Skeletal muscle satellite cell (primary cell): ENCODE measurements around the gene LRRC75B.
"Not testable (repeated sequence)": the region's sequence is repeated elsewhere in the genome, so short reads cannot be mapped to it uniquely, and the experiment has no call there.

Source experiments
- H3K27me3 ChIP-seq: 2 replicates; pipeline ENCODE4 v1.7.0; 2013; ENCODE audit warnings: low read length; ENCODE audit not compliant: control insufficient read depth, insufficient read depth
- H3K36me3 ChIP-seq: 2 replicates; pipeline ENCODE4 v1.7.0; 2013; ENCODE audit warnings: mild to moderate bottlenecking, control low read depth, low read length; ENCODE audit not compliant: insufficient read depth
- H3K4me1 ChIP-seq: 2 replicates; pipeline ENCODE4 v1.7.0; 2013; ENCODE audit warnings: low read length; ENCODE audit not compliant: control insufficient read depth, insufficient read depth
- H3K4me2 ChIP-seq: 2 replicates; pipeline ENCODE4 v1.7.0; 2013; ENCODE audit warnings: mild to moderate bottlenecking, low read length
- H3K4me3 ChIP-seq: 2 replicates; pipeline ENCODE4 v1.7.0; 2013; ENCODE audit warnings: low read length
- H3K9ac ChIP-seq: 2 replicates; pipeline ENCODE4 v1.7.0; 2013; ENCODE audit warnings: mild to moderate bottlenecking, low read depth, low read length, moderate library complexity
- H3K9me3 ChIP-seq: replicated peaks from 2 replicates; pipeline ENCODE4 v1.7.0; 2013; ENCODE audit warnings: mild to moderate bottlenecking, control low read depth, low read length

Gene LRRC75B

DNA sequence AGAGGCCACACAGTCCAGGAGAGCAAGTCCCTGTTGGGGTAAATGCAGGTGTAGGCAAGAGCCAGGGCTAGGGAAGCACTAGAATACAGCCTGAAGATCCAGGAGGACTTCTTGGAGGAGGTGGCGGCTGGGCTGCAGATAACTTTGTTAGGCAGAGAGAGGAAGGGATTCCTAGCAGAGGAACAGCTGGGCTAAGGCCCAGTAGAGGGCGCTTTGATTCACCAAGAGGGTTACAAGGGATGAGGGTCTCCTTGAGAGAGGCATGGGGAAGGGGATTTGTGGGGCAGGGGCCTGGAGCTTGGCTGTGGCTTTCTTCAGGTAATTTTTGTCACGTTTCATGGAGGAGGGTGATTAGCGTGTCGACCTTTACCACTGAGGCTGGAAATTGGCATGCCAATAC lies 28.4 kb upstream of the LRRC75B start:
- H3K9me3 ChIP-seq, H3K36me3 ChIP-seq, H3K4me2 ChIP-seq, H3K9ac ChIP-seq, H3K4me3 ChIP-seq, H3K4me1 ChIP-seq, H3K27me3 ChIP-seq: not testable (repeated sequence)

DNA sequence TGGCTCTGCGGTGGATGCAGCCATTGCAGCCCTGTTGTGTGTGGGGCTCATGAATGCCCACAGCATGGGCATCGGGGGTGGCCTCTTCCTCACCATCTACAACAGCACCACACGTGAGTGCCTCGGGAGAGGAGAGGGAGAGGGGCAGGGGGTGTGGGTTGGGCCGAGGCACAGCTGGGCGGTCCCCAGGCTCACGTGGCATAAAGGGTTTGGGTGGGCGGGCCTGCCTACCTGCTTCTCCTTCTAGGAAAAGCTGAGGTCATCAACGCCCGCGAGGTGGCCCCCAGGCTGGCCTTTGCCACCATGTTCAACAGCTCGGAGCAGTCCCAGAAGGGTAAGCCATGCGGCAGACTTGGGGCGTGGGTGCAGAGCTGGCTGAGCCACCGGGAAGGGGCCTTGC lies 21.9 kb upstream of the LRRC75B start:
- not testable (repeated sequence) for H3K9me3 ChIP-seq, H3K36me3 ChIP-seq, H3K4me3 ChIP-seq

DNA sequence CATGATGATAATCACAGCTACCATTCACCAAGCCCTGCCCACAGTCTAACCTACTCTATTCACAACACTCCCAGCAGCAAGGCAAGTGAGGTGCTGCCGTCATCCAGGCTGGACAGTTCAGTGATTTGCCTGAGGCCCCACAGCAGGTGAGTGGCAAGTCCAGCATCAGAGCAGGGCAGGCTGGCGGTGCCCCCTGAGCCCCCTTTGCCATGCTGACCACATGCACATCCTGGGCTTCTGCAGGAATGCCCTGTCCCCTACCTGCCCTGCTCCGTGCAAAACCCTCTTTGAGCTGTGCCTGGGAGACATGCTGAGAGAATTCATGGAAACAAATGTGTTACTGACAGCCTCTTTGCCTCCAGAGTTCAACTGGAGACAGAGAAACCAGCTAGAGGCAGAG lies 17.0 kb upstream of the LRRC75B start:
- not testable (repeated sequence) for H3K4me3 ChIP-seq, H3K4me2 ChIP-seq, H3K27me3 ChIP-seq, H3K36me3 ChIP-seq, H3K9me3 ChIP-seq, H3K9ac ChIP-seq, H3K4me1 ChIP-seq

More for the DNA sequence above, 21.9 kb upstream of the LRRC75B start:
- H3K9ac ChIP-seq, H3K4me2 ChIP-seq, H3K27me3 ChIP-seq, H3K4me1 ChIP-seq: not testable (repeated sequence)

GRCh38 chr22:24608327-24608726 lies 15.5 kb upstream of the LRRC75B start:
- not testable (repeated sequence) for H3K27me3 ChIP-seq

DNA sequence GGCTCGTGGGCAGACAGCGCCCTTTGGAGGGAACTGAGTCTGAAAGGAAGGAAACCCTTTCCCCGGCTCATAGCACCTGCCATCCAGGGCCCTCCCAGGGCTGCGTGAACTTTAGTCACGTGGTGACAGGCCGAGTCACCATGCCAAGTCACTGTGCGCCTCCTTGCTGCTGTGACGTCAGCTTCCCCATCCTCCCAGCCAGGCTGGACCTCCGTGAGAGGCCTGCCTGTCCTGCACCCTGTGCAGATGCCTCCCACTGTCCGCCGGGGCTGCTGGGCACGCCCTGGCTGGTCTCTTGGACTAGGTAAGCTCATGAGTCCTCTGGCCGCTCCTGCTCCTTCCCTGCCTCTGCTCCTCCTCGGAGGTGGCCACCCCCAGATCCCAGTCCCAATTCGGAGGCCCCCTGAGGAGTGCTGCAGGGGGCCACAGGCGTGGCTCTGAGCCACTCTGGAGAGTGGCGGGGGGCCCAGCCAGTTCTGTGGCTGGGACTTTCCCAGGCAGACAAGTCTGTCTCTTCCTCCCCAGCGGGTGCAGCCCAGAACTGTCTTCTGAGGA lies 14.6 kb upstream of the LRRC75B start:
- H3K9ac ChIP-seq, H3K27me3 ChIP-seq, H3K4me2 ChIP-seq, H3K4me1 ChIP-seq, H3K36me3 ChIP-seq, H3K4me3 ChIP-seq, H3K9me3 ChIP-seq: not testable (repeated sequence)

More at GRCh38 chr22:24608327-24608726, 15.5 kb upstream of the LRRC75B start:
- H3K36me3 ChIP-seq, H3K9me3 ChIP-seq, H3K9ac ChIP-seq, H3K4me2 ChIP-seq, H3K4me3 ChIP-seq, H3K4me1 ChIP-seq: not testable (repeated sequence)

DNA sequence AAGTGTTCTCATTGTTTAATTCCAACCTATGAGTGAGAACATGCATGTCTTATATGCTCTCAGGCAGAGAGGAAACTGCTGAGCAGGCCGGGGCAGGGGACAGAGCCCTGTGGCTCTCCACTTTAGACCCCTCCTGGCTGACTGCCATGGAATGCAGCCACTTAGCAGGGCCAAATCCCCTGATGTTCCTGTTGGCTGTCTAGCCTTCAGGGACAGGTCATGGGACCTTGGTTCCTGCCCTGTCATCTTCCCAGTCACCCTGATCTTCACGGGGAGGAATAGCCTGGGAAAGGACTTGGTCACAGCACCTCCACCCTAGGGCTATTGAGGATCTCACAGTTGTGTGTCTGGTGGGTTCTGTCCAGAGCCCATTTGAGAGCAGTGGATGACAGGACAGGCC lies 13.5 kb upstream of the LRRC75B start:
- H3K9ac ChIP-seq, H3K9me3 ChIP-seq, H3K4me3 ChIP-seq, H3K27me3 ChIP-seq, H3K36me3 ChIP-seq, H3K4me1 ChIP-seq, H3K4me2 ChIP-seq: not testable (repeated sequence)

DNA sequence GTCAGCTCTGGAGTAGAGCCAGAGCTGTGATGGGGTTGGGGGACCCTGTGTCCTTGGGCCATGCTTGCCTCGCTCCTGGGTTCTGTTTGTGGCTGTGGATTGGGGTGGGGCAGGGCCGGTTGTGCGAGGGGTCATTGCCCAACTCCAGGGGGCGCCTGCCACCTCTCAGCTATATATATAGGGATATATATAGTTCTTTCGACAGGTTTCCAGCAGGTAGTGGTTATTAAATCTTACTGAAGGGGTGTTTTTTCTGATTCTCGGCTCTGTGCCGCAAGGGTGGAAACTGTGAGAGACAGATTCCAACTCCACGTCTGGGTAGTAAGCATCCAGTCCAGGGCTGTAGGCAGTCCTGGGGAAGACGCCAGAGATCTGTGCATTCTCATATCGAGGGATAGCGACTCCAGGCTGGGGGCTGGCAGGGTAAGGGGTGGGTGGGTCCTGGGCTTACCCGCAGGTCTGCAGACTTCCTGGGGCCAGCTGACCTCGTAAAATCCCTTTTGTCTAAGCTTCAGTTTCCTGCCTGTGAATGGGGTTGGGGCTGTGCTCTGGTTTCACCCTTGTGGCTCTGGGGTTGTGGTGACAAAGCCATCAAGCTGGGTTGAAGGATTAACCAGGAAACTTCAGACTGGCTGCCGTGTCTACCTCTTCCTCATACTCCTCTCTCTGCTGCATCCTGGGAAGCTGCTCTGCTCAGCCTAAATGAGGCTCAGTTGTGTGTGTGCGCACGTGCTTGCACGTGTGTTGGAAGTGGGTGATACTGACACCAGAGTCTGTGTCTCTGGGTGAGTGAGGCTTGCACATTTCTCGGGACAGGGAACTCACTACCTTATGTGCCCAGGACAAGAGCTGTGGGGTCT lies 11.1 kb upstream of the LRRC75B start:
- H3K27me3 ChIP-seq, H3K4me3 ChIP-seq, H3K9ac ChIP-seq, H3K4me1 ChIP-seq, H3K4me2 ChIP-seq, H3K36me3 ChIP-seq, H3K9me3 ChIP-seq: not testable (repeated sequence)

GRCh38 chr22:24602847-24603769 lies 10.2 kb upstream of the LRRC75B start, which contains the start of gene GGT1:
GGT1 (plus strand) TSS chr22:24603193; CDS start chr22:24611082, 7,889 bp downstream.
- not testable (repeated sequence) for H3K4me2 ChIP-seq, H3K27me3 ChIP-seq, H3K36me3 ChIP-seq, H3K4me3 ChIP-seq, H3K4me1 ChIP-seq, H3K9me3 ChIP-seq, H3K9ac ChIP-seq

DNA sequence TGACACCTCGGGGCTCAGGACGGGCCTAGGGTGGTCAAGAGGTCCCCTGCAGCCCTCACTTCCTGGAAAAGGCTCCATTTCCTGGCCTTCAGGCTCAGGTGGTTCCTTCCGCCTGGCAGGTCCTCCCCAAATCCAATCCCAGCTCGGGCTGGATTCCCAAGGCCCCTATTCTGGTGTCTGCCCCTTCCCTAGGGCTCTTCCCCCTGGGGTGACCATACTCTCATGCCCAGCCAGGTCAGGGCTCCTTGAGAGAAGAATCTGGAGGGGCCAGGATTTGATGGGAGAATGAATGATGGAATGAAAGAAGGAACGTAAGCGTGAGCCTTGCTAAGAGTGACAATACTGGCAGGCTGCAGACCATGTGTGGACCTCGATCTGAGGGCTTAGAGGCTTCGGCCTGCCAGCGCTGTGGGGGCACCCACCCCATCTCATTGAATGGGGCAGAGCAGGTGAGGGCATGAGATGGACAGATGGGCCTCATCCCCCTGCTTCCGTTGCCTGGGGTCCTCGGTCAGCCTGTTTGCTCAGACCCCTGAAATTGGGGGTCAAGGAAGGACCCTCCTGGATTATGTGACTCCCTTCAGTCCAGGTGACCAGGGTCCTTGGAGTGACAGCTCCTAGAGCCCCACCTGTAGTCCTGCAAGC lies 9.4 kb upstream of the LRRC75B start:
- H3K36me3 ChIP-seq = not testable (repeated sequence)

DNA sequence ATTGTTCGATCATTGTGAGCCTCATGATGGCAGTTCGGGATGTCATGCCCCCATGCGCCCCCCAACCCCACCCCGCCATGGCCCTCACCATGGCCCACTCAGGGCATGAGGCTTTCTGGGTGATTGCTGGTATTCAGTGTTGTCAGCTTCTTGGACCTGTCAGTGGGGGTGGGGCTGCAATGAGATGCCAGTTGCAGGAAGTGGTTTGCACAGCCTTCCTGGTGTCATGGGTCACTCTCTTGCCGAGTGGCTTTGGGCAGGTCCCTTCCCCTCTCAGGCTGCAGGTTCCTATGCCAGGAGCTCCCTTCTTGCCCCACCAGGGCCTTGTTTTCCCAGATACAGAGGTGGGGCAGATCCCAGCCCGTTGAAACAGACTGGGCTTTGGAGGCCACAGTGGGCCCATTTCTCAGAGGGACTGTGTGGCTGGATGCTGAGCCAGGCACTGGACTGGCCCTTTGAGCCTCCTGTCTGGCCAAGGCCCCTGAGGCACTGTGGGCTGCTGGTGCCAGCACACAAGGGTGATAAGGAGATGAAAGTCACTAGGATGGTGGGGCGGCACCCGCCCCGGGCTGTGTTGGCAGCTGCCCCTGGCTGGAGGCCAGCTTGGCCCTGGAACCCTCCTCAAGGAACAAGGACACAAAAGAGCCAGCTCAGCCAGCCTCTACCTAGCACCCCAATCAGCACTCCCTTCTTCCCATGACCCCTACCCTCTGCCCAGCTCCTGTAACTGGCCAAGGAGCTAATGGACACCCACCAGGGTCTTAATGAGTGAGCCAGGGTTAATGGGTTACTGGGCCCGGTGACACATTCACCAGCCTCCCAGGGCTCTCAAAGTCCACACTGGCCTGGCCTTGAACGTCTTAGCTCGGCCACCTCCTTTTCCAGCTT lies 8.6 kb upstream of the LRRC75B start:
- Histone ChIP-seq H3K9me3 (no peaks in the 10 kb centered on the region), H3K36me3 (no peaks in the 10 kb centered on the region), H3K4me1 (no peaks in the 10 kb centered on the region), H3K27me3 (no peaks in the 10 kb centered on the region), H3K9ac (no peak overlapping the region), H3K4me2 (no peak overlapping the region), H3K4me3 (no peak overlapping the region)

More for the DNA sequence above, 9.4 kb upstream of the LRRC75B start:
- not testable (repeated sequence) for H3K27me3 ChIP-seq, H3K4me1 ChIP-seq, H3K9me3 ChIP-seq, H3K4me2 ChIP-seq, H3K4me3 ChIP-seq, H3K9ac ChIP-seq
